Measurements from ENCODE around the gene RAB9B. TPM values are rescaled to one million over a fixed set of nuclear protein-coding genes. Genes with fewer than 3 reads are reported as not detected.

Gene RAB9B
- total and polyA plus RNA-seq, 2 of the 13 experiments (the other 11 are each of a cell fraction or from before 2014, with no cell fraction given): 0.04 TPM; not detected in 1

GRCh38 chrX:103805860-103806259 is 26.2 kb downstream of the RAB9B start (continued):
- TF ChIP-seq HDAC1 (CRISPR knock-in tag; IDR thresholded peaks at IDR 0.05): peak; percentile 30; the same call in 1 of the 2 replicates
- no peak for TF ChIP-seq SOX6 (IDR thresholded peaks at IDR 0.05)
- peak; percentile 78 for TF ChIP-seq SOX6 (CRISPR knock-in tag; IDR thresholded peaks at IDR 0.05)
- peak; percentile 53; the same call in 1 of the 2 replicates for TF ChIP-seq AHDC1 (CRISPR knock-in tag; IDR thresholded peaks at IDR 0.05; ENCODE audit: borderline replicate concordance)
- TF ChIP-seq PAXIP1 (CRISPR knock-in tag; conservative IDR thresholded peaks at IDR 0.05): peak; percentile 67
- peak; percentile 69 for TF ChIP-seq GFI1 (CRISPR knock-in tag; IDR thresholded peaks at IDR 0.05; ENCODE audit: borderline replicate concordance)
- TF ChIP-seq RARA (CRISPR knock-in tag; IDR thresholded peaks at IDR 0.05): peak; percentile 74
- TF ChIP-seq SOX13 (IDR thresholded peaks at IDR 0.05): no peak
- TF ChIP-seq SOX13 (CRISPR knock-in tag; conservative IDR thresholded peaks at IDR 0.05 in 1 of 2, IDR thresholded peaks at IDR 0.05 in 1 of 2): peak in 1 of 2 experiments; percentile 77; a peak in 2 of 4 replicates
- TF ChIP-seq FOXP1 (IDR thresholded peaks at IDR 0.05): no peak
- peak; percentile 68 for TF ChIP-seq FOXP1 (CRISPR knock-in tag; IDR thresholded peaks at IDR 0.05)
- TF ChIP-seq ATAD3A (CRISPR knock-in tag; IDR thresholded peaks at IDR 0.05): no peak
- peak; percentile 30; the same call in 1 of the 2 replicates for TF ChIP-seq ONECUT2 (CRISPR knock-in tag; IDR thresholded peaks at IDR 0.05)
- TF ChIP-seq ARID5B (CRISPR knock-in tag; IDR thresholded peaks at IDR 0.05): peak; percentile 83
- 0 out of 2 replicates have a peak, but pooled peaks have one; percentile 40 for TF ChIP-seq ISL2 (CRISPR knock-in tag; IDR thresholded peaks at IDR 0.05)
- peak; percentile 33; the same call in 1 of the 2 replicates for TF ChIP-seq ELF3 (CRISPR knock-in tag; IDR thresholded peaks at IDR 0.05)
